Astrocyte (in vitro differentiated cells and primary cell): ENCODE data around the gene GRM4. TPM values are rescaled to one million over a fixed set of nuclear protein-coding genes. Genes with fewer than 3 reads are reported as not detected.

Experiments
- DNase-seq: peaks from one replicate; pipeline ENCODE4 v3.0.0-alpha.2; 2010; ENCODE audit warnings: low read depth
- FAIRE-seq: peaks from 2 replicates; lab custom pipeline; 2011; peaks lifted over from hg19 to GRCh38; lab: Jason Lieb, UNC
- H2AFZ ChIP-seq: 2 replicates; pipeline ENCODE4 v1.6.0; 2012; ENCODE audit warnings: low read depth, low read length, inconsistent platforms
- H3K27ac ChIP-seq: 2 replicates; pipeline ENCODE4 v1.5.1; 2011; ENCODE audit warnings: low read depth, low read length, inconsistent platforms
- H3K27me3 ChIP-seq: 2 replicates; pipeline ENCODE4 v1.6.0; 2011; ENCODE audit warnings: low read length, inconsistent platforms; ENCODE audit not compliant: insufficient read depth
- H3K36me3 ChIP-seq: 2 replicates; pipeline ENCODE4 v1.5.1; 2011; ENCODE audit warnings: low read length, inconsistent platforms; ENCODE audit not compliant: insufficient read depth
- H3K4me1 ChIP-seq: 2 replicates; pipeline ENCODE4 v1.5.1; 2011; ENCODE audit warnings: low read length, inconsistent platforms; ENCODE audit not compliant: insufficient read depth
- H3K4me2 ChIP-seq: 2 replicates; pipeline ENCODE4 v1.6.0; 2012; ENCODE audit warnings: low read length, inconsistent platforms
- H3K4me3 ChIP-seq: 2 replicates; pipeline ENCODE4 v1.5.1; 2011; ENCODE audit warnings: low read depth, mild to moderate bottlenecking, low read length, inconsistent platforms; ENCODE audit not compliant: insufficient read depth
- H3K79me2 ChIP-seq: 2 replicates; pipeline ENCODE4 v1.6.0; 2012; ENCODE audit warnings: mild to moderate bottlenecking, low read length, inconsistent platforms; ENCODE audit not compliant: insufficient read depth
- H3K9ac ChIP-seq: 2 replicates; pipeline ENCODE4 v1.6.0; 2012; ENCODE audit warnings: mild to moderate bottlenecking, low read length, inconsistent platforms
- H3K9me3 ChIP-seq: 2 replicates; pipeline ENCODE4 v1.5.1; 2012; ENCODE audit warnings: low read depth, mild to moderate bottlenecking, low read length, inconsistent platforms; ENCODE audit not compliant: insufficient read depth
- H4K20me1 ChIP-seq: 2 replicates; pipeline ENCODE4 v1.6.0; 2012; ENCODE audit warnings: low read length, inconsistent platforms; ENCODE audit not compliant: insufficient read depth
- H3K27ac Mint-ChIP-seq: one replicate; pipeline ENCODE4 v1.8.0; 2021; ENCODE audit warnings: mild to moderate bottlenecking, mixed read lengths; ENCODE audit not compliant: unreplicated experiment
- H3K27me3 Mint-ChIP-seq: one replicate; pipeline ENCODE4 v1.8.0; 2021; ENCODE audit warnings: low read depth, mixed read lengths; ENCODE audit not compliant: unreplicated experiment
- H3K36me3 Mint-ChIP-seq: one replicate; pipeline ENCODE4 v1.8.0; 2021; ENCODE audit warnings: low read depth, mixed read lengths; ENCODE audit not compliant: unreplicated experiment
- H3K4me1 Mint-ChIP-seq: one replicate; pipeline ENCODE4 v1.8.0; 2021; ENCODE audit warnings: low read depth, mixed read lengths; ENCODE audit not compliant: unreplicated experiment
- H3K4me3 Mint-ChIP-seq: one replicate; pipeline ENCODE4 v1.8.0; 2021; ENCODE audit warnings: mild to moderate bottlenecking, moderate library complexity, mixed read lengths; ENCODE audit not compliant: unreplicated experiment
- H3K9me3 Mint-ChIP-seq: one replicate; pipeline ENCODE4 v1.8.0; 2021; ENCODE audit warnings: mild to moderate bottlenecking, mixed read lengths; ENCODE audit not compliant: unreplicated experiment
- CTCF ChIP-seq: IDR thresholded peaks from 2 replicates; pipeline ENCODE4 v1.5.1; 2011; ENCODE audit warnings: low read depth, mild to moderate bottlenecking, inconsistent platforms, low read length, moderate library complexity; ENCODE audit not compliant: insufficient read depth
- EZH2 ChIP-seq: IDR thresholded peaks from 2 replicates; pipeline ENCODE4 v1.6.1; 2012; ENCODE audit warnings: mild to moderate bottlenecking, low read length, inconsistent platforms; ENCODE audit not compliant: insufficient read depth
- total RNA-seq: library from RNA; stranded (reverse); gene quantifications from 2 replicates; pipeline ENCODE4 v1.2.1, GENCODE V29; 2021

The GRM4 gene
- total RNA-seq, 1 donor from 2014 or later, result 0.30 TPM

GRCh38 chr6:34102696-34103095 lies 43.2 kb downstream of the GRM4 start:
- Mint-ChIP-seq H3K27ac (no peak overlapping the region), H3K4me1 (no peaks in the 10 kb centered on the region), H3K36me3 (peaks cover 2% of the 10 kb centered on the region), H3K27me3 (peaks cover 66% of the 10 kb centered on the region), H3K9me3 (peaks cover 2% of the 10 kb centered on the region), H3K4me3 (no peak overlapping the region)
- Histone ChIP-seq H3K36me3 (no peaks in the 10 kb centered on the region), H3K4me2 (no peak overlapping the region), H2AFZ (no peak overlapping the region), H3K4me1 (no peaks in the 10 kb centered on the region), H4K20me1 (no peaks in the 10 kb centered on the region), H3K27me3 (peaks cover 8% of the 10 kb centered on the region), H3K4me3 (no peak overlapping the region), H3K27ac (no peak overlapping the region), H3K79me2 (no peaks in the 10 kb centered on the region), H3K9me3 (no peaks in the 10 kb centered on the region), H3K9ac (no peak overlapping the region)
- TF ChIP-seq CTCF (no peak), EZH2 (no peak)
- FAIRE-seq (no peak), DNase-seq (no peak)

DNA sequence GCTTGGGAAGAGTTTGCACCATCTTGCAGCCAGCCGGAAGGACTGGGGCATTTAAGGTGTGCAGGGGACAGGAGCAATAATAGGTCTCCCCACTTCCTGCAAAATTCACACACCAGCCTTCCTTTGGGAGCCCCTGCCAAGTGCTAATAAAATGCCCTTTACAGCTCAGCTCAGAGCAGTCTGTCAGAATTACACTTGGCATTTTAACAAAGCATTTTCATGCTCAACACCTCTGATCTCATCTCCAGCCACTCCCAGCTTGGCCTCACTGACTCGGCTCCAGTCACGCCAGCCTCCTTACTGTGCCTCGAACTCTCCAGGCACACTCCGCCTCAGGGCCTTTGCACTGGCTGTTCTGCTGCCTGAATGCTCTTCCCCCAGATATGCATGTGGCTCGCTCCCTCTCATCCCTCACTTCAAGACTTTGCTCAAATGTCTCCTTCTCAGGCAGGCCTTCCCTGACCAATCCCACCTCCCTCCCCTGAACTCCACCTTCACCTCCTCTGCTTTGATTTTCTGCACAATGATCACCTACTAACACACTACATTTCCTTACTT lies 43.7 kb downstream of the GRM4 start:
- H3K36me3 ChIP-seq, result no peaks in the 10 kb centered on the region
- no peak overlapping the region for H3K4me3 ChIP-seq
- H3K4me2 ChIP-seq, result no peak overlapping the region
- H3K9ac ChIP-seq, result no peak overlapping the region
- H3K27me3 ChIP-seq, result peaks cover 9% of the 10 kb centered on the region
- Mint-ChIP-seq H3K27ac (no peak overlapping the region), H3K4me1 (no peaks in the 10 kb centered on the region), H3K27me3 (peaks cover 62% of the 10 kb centered on the region), H3K9me3 (peaks cover 2% of the 10 kb centered on the region), H3K4me3 (no peak overlapping the region), H3K36me3 (peaks cover 2% of the 10 kb centered on the region)
- DNase-seq (no peak), FAIRE-seq (no peak)
- no peak for TF ChIP-seq EZH2
- no peak for TF ChIP-seq CTCF
- H3K79me2 ChIP-seq, result no peaks in the 10 kb centered on the region
- no peaks in the 10 kb centered on the region for H4K20me1 ChIP-seq
- no peaks in the 10 kb centered on the region for H3K9me3 ChIP-seq
- H3K27ac ChIP-seq, result no peak overlapping the region
- no peaks in the 10 kb centered on the region for H3K4me1 ChIP-seq
- no peak overlapping the region for H2AFZ ChIP-seq

DNA sequence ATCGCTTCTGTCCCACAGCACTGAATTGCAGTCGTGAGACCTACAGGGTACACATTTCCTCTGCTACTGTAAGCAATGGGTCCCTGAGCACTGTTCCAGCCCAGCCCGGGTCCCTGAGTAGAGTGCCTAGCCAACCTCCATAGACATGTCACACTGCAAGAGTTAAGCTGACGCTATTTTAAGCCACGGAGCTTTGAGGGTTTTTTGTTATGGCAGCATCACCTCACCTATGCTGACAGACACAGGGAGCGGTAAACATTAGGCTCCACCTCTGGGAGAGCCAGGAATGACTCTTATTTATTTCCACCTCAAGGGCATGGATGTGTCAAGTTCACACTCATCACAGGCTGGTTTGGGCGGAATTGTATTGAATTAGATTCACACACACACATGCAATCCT lies 45.1 kb downstream of the GRM4 start:
- Histone ChIP-seq H3K36me3 (no peaks in the 10 kb centered on the region), H3K27ac (no peak overlapping the region), H4K20me1 (no peaks in the 10 kb centered on the region), H3K79me2 (no peaks in the 10 kb centered on the region), H3K9ac (no peak overlapping the region), H3K4me3 (no peak overlapping the region), H3K9me3 (no peaks in the 10 kb centered on the region), H3K4me1 (no peaks in the 10 kb centered on the region), H2AFZ (no peak overlapping the region), H3K27me3 (peaks cover 13% of the 10 kb centered on the region), H3K4me2 (no peak overlapping the region)
- Mint-ChIP-seq H3K9me3 (peaks cover 2% of the 10 kb centered on the region), H3K27ac (no peak overlapping the region), H3K36me3 (peaks cover 2% of the 10 kb centered on the region), H3K27me3 (peaks cover 70% of the 10 kb centered on the region), H3K4me1 (no peaks in the 10 kb centered on the region), H3K4me3 (no peak overlapping the region)
- DNase-seq (no peak), FAIRE-seq (no peak)
- no peak for TF ChIP-seq CTCF
- TF ChIP-seq EZH2, result no peak
